Measurements from ENCODE around the gene KCNH2.

The KCNH2 gene

DNA sequence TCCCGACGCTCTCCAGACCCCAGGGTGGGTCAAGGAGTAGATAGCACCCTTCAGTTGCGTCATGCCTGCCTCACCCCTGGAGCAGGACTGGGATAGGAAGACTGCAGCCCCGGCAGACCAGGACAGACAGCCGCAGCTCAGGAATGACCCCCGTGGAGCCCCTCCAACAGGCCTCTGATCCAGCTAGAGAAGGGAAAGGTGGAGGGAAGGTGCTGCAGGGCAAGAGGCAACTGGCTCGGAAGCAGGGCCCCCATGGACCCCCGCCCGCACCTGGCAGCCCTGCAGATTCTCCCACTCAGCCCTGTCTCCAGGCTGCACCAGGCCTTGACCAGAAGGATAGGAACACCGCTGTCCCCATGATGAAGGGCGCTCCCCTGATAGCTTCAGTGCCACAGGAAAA, 7.7 kb downstream of the KCNH2 start:
- Histone ChIP-seq H3K4me3 (ENCODE audit: low read length) (no peak overlapping the region), H3K9me3 (ENCODE audit: insufficient read depth, low read depth, low read length) (no peaks in the 10 kb centered on the region), H3K27me3 (ENCODE audit: insufficient read depth, low read length) (peaks cover 13% of the 10 kb centered on the region), H3K27ac (ENCODE audit: low read length) (no peak overlapping the region), H3K36me3 (ENCODE audit: insufficient read depth, low read depth, low read length) (no peaks in the 10 kb centered on the region), H3K4me1 (ENCODE audit: insufficient read depth, low read length) (peaks cover 2% of the 10 kb centered on the region; the same call in 1 of the 2 replicates), H3K9ac (ENCODE audit: low read depth, low read length) (no peak overlapping the region)

DNA sequence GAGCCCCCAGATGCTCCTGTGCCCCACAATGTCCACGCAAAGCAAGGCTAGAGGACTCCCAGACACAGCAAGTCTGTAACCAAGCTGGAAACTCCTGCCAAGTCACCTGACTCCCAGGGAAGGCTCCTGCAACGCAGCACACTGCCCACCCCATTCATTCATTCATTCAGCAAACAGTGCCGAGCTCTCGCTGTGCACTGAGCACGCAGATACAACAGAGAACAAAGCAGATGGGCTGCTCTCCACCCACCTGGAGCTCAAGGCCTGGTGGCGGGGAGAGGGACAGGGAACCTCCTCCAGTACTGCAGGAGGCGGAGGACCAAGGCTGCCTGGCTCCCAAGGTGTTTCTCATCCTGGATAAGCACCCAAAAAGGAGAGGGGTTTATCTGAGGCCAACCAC, 8.6 kb downstream of the KCNH2 start:
- H3K27ac ChIP-seq (ENCODE audit: low read length) = no peak overlapping the region
- H3K9ac ChIP-seq (ENCODE audit: low read depth, low read length) = no peak overlapping the region
- H3K27me3 ChIP-seq (ENCODE audit: insufficient read depth, low read length) = peaks cover 5% of the 10 kb centered on the region; the same call in 1 of the 2 replicates

DNA sequence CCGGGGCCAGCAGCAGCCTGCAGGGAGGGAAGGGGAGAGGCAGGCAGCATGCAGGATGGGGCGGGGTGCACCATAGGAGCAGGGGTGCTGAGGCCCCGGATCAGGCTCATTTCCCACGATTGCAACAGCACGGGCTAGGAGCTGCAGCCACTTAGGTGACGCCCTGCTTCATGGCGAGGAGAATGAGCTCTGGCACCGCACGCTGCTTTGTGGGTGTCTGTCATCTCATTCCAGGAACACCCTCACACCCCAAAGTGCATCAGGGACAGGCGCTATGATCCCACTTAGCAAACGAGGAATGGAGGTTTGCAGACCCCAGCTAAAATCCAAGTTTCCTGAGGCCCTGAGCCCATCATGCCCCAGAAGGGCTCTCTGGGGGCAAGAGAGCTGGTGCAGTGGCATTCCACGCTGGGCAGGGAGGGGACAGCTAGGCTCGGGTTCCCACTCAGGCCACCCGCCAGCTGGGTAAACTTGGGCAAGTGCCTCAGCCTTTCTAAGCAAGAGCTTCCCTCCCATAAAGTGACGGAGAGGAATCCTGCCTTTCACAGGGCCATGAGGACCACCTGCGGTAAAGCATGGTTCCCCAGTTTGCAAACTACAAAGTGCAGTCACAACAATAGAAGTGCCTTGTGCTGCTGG, 9.3 kb downstream of the KCNH2 start:
- no peak overlapping the region for H3K27ac ChIP-seq (ENCODE audit: low read length)
- H3K9me3 ChIP-seq (ENCODE audit: insufficient read depth, low read depth, low read length) = no peaks in the 10 kb centered on the region
- H3K27me3 ChIP-seq (ENCODE audit: insufficient read depth, low read length) = 0 out of 2 replicates have a peak, but pooled peaks cover 5% of the 10 kb centered on the region
- H3K36me3 ChIP-seq (ENCODE audit: insufficient read depth, low read depth, low read length) = no peaks in the 10 kb centered on the region
- H3K4me1 ChIP-seq (ENCODE audit: insufficient read depth, low read length) = no peaks in the 10 kb centered on the region; the same call in 1 of the 2 replicates
- H3K4me3 ChIP-seq (ENCODE audit: low read length) = no peak overlapping the region
- H3K9ac ChIP-seq (ENCODE audit: low read depth, low read length) = no peak overlapping the region

More for the DNA sequence above, 8.6 kb downstream of the KCNH2 start:
- Histone ChIP-seq H3K36me3 (ENCODE audit: insufficient read depth, low read depth, low read length) (no peaks in the 10 kb centered on the region), H3K4me1 (ENCODE audit: insufficient read depth, low read length) (no peaks in the 10 kb centered on the region; the same call in 1 of the 2 replicates), H3K9me3 (ENCODE audit: insufficient read depth, low read depth, low read length) (no peaks in the 10 kb centered on the region), H3K4me3 (ENCODE audit: low read length) (no peak overlapping the region)

DNA sequence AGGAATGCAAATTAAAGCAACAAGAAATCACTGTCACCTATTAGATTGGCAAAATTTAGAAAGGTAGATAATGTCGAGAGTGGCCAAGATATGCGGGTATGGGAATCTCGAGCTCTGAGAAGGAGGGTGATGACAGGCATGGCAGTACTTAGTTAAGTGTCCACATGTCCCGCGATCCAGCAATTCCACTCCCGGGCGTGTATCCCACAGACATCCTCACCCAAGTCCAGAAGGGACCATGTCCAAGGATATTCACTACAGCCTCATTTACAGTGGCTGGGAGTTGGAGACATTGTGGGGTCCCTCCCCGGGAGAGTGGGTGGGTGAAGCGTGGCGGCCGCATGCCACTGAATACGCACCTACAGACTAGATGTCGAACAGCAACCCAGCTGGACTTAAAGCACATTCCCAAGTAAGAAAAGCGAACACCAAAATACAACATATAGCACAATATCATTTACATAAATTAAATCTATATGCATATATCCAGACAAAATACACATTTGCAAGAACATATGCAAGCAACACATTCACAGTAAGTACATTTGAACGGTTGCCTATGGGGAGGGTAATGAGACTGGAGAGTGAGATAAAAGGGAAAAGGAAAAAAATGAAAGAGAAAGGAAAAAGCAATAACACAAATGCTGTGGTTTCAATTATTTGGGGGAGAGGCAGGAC, 9.9 kb downstream of the KCNH2 start:
- no peak overlapping the region for H3K27ac ChIP-seq (ENCODE audit: low read length)
- H3K4me1 ChIP-seq (ENCODE audit: insufficient read depth, low read length) = no peaks in the 10 kb centered on the region; the same call in 1 of the 2 replicates
- H3K4me3 ChIP-seq (ENCODE audit: low read length) = no peak overlapping the region
- no peaks in the 10 kb centered on the region for H3K27me3 ChIP-seq (ENCODE audit: insufficient read depth, low read length)
- H3K9me3 ChIP-seq (ENCODE audit: insufficient read depth, low read depth, low read length) = no peaks in the 10 kb centered on the region
- no peak overlapping the region for H3K9ac ChIP-seq (ENCODE audit: low read depth, low read length)
- no peaks in the 10 kb centered on the region for H3K36me3 ChIP-seq (ENCODE audit: insufficient read depth, low read depth, low read length)

DNA sequence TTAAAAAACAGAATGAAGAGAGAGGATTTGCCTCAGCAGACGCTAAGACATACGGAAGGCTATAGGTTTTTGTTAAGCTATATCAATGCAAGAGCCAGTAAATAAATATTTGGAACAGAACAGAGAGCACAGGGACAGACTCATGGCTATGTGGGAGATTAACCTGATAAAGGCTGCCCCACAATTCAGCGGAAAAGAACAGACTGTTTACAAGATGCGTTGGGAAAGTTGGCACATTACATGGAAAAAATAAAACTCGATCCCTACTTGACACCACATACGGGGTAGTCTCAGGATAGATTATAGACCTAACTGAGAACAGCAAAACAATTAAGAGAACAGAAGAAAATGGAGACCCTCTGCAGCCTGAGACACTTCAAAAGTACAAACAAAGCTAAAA, 10.8 kb downstream of the KCNH2 start:
- no peak overlapping the region for H3K27ac ChIP-seq (ENCODE audit: low read length)
- no peaks in the 10 kb centered on the region for H3K27me3 ChIP-seq (ENCODE audit: insufficient read depth, low read length)
- no peaks in the 10 kb centered on the region for H3K9me3 ChIP-seq (ENCODE audit: insufficient read depth, low read depth, low read length)
- no peaks in the 10 kb centered on the region; the same call in 1 of the 2 replicates for H3K4me1 ChIP-seq (ENCODE audit: insufficient read depth, low read length)
- H3K36me3 ChIP-seq (ENCODE audit: insufficient read depth, low read depth, low read length) = no peaks in the 10 kb centered on the region
- no peak overlapping the region for H3K9ac ChIP-seq (ENCODE audit: low read depth, low read length)
- H3K4me3 ChIP-seq (ENCODE audit: low read length) = no peak overlapping the region

DNA sequence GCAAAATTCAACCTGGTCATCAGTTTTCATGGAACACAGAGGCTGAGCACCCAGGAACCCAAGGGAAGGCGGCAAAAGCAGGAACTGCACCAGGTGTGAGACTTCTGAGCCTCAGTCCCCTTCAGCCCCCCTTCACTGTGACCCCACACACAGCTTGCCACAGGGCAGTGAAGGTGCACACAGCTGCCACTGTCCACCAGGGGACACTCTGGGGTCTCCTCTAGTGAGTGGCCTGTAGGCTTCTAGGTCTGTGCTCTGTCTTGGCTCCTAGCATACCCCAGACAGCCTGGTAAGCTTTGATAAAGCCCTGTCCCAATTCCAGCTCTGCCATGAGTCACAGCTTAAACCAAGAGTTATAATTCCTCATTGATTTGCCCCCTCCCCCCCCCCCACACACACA, 12.1 kb downstream of the KCNH2 start:
- Histone ChIP-seq H3K27ac (ENCODE audit: low read length) (no peak overlapping the region), H3K4me1 (ENCODE audit: insufficient read depth, low read length) (no peaks in the 10 kb centered on the region; the same call in 1 of the 2 replicates), H3K4me3 (ENCODE audit: low read length) (no peak overlapping the region), H3K9ac (ENCODE audit: low read depth, low read length) (no peak overlapping the region), H3K36me3 (ENCODE audit: insufficient read depth, low read depth, low read length) (no peaks in the 10 kb centered on the region), H3K27me3 (ENCODE audit: insufficient read depth, low read length) (no peaks in the 10 kb centered on the region), H3K9me3 (ENCODE audit: insufficient read depth, low read depth, low read length) (no peaks in the 10 kb centered on the region)

DNA sequence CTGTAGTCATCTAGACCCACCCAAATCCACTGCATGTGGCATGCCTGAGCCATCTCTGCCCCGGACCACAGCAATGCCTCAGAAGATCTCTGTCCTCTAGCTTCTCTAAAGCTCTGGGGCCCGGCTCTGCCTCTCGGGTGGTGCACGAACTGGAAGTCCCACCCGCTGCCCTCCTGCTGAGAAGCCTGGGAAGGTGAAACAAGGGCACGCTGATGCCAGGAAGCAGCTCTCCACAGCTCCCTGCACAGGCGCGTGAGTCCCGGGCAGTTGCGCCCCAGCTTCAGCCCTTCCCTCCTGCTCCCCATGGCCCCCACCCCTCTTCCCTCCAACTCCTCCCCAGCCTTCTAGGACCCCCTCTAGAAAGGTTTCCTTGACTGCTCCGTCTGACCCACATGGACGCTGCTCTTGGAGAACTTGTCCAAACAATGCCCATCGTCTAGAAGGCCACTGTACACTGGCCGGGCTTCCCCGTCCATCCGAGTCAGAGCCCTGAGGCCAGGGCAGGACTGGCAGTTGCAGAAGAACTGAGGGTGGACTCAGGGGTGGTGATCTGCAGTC, 12.8 kb downstream of the KCNH2 start:
- no peaks in the 10 kb centered on the region for H3K36me3 ChIP-seq (ENCODE audit: insufficient read depth, low read depth, low read length)
- no peak overlapping the region for H3K9ac ChIP-seq (ENCODE audit: low read depth, low read length)
- H3K27me3 ChIP-seq (ENCODE audit: insufficient read depth, low read length) = no peaks in the 10 kb centered on the region
- H3K4me1 ChIP-seq (ENCODE audit: insufficient read depth, low read length) = no peaks in the 10 kb centered on the region; the same call in 1 of the 2 replicates
- no peak overlapping the region for H3K27ac ChIP-seq (ENCODE audit: low read length)
- H3K4me3 ChIP-seq (ENCODE audit: low read length) = no peak overlapping the region
- no peaks in the 10 kb centered on the region for H3K9me3 ChIP-seq (ENCODE audit: insufficient read depth, low read depth, low read length)

DNA sequence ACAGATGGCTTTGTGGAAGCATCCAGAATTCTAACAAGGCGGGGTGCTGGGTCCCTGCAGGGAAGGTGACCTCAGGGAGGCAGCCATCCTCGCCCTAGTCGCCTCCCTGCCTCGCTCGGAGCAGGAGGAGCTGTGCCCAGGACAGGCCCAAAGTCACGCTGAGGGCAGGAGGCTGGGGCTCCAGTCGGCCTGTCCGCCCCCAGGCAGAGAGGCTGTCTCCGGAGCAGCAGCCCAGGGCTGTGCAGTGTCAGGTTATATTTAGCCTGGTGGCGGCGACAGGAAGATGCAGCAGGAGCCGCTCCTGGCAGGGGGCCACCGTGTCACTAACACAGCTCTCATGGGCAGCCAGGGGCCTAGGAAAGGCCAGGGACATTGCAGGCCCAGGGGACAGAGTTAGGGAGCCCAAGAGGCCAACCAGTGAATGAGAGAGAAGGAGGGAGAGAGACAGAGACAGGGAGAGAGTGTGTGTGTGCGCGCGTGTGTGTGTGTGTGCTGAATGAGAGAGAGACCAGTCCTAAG, 13.5 kb downstream of the KCNH2 start:
- H3K27ac ChIP-seq (ENCODE audit: low read length) = no peak overlapping the region

DNA sequence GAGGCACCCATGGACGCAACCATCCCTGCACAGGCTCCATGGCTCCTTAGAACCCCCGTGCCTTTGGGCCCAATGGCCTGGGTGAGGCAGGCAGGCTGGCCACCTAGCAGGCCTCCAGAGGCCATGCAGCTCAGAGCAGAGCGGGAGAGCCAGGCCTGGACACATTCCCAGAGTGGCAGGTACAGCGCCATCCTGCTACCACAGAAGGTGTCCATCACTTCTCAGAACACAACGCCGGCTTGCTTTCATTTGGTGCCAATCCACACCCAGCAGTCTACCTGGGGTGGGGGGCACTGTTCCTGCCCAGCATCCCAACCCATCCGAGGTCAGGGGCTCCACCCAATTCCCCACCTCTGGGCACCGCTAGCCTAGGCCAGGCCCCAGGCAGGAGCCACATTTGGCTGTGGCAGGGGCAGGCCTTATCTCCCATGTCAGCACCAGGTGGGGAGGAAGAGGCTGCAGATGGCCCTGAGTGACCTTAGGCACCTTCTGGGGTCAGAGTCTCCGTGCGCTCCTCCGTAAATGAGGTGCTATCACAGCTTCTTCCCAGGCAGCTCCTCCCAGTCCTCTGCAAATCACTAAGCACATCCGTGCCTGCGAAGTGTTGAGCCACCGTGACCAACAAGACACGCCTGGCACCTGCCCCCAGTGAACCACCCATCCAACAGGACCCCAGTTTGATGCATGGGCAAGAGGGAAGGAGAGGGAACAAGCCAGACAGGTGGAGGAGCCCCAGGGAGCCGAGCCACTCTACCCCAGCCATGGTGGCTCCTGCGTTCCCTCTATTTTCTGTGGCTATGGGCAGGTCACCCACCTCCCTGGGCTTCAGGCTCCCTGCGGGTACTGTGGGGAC, 14.2 kb downstream of the KCNH2 start:
- H3K27me3 ChIP-seq (ENCODE audit: insufficient read depth, low read length) = no peaks in the 10 kb centered on the region
- H3K36me3 ChIP-seq (ENCODE audit: insufficient read depth, low read depth, low read length) = no peaks in the 10 kb centered on the region
- no peaks in the 10 kb centered on the region; the same call in 1 of the 2 replicates for H3K4me1 ChIP-seq (ENCODE audit: insufficient read depth, low read length)
- no peaks in the 10 kb centered on the region for H3K9me3 ChIP-seq (ENCODE audit: insufficient read depth, low read depth, low read length)
- H3K9ac ChIP-seq (ENCODE audit: low read depth, low read length) = no peak overlapping the region
- no peak overlapping the region for H3K27ac ChIP-seq (ENCODE audit: low read length)
- no peak overlapping the region for H3K4me3 ChIP-seq (ENCODE audit: low read length)

More for the DNA sequence above, 13.5 kb downstream of the KCNH2 start:
- no peaks in the 10 kb centered on the region for H3K27me3 ChIP-seq (ENCODE audit: insufficient read depth, low read length)
- H3K9ac ChIP-seq (ENCODE audit: low read depth, low read length) = no peak overlapping the region
- H3K4me3 ChIP-seq (ENCODE audit: low read length) = no peak overlapping the region
- no peaks in the 10 kb centered on the region; the same call in 1 of the 2 replicates for H3K4me1 ChIP-seq (ENCODE audit: insufficient read depth, low read length)
- no peaks in the 10 kb centered on the region for H3K9me3 ChIP-seq (ENCODE audit: insufficient read depth, low read depth, low read length)
- H3K36me3 ChIP-seq (ENCODE audit: insufficient read depth, low read depth, low read length) = no peaks in the 10 kb centered on the region

DNA sequence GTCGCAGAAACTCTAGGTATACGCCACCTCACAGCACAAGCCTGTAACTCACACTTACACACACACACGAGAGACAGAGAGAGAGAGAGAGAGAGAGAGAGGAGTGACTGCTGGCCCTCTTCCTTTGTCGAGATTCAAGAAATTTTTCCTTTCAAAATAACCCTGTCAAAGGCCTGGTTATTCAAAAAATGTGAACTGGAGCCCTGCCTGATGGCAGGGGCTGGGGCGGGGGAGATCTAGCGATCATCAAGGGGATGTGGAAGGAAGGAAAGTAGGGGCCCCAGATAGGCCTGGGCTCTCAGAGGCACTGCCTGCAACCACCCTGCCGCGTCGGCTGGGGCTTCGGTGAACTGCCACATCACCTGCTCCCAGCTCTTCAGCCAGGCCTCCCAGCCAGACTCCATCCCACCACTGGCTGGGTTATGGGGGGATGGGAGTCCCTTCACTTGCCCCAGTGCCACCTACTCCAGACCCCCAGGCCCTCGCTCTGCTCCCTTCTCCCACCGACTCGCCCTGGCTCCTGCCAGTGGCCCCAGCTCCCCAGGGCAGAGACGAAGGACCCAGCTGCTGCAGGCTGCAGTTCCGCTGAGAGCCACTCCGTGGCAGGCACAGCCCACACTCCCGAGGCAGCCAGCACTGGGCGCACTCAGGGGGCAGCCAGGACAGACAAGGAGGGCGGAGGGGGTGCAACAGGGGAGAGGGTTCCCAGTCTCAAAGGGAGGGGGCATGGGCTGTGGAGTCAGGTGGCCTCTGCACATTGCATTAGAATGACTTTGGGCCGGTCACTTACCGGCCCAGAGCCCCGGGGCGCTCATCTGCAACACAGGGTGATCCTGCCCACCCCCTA, 15.3 kb downstream of the KCNH2 start:
- Histone ChIP-seq H3K27ac (ENCODE audit: low read length) (no peak overlapping the region), H3K9me3 (ENCODE audit: insufficient read depth, low read depth, low read length) (no peaks in the 10 kb centered on the region), H3K4me3 (ENCODE audit: low read length) (no peak overlapping the region), H3K36me3 (ENCODE audit: insufficient read depth, low read depth, low read length) (no peaks in the 10 kb centered on the region), H3K4me1 (ENCODE audit: insufficient read depth, low read length) (no peaks in the 10 kb centered on the region; the same call in 1 of the 2 replicates), H3K27me3 (ENCODE audit: insufficient read depth, low read length) (no peaks in the 10 kb centered on the region), H3K9ac (ENCODE audit: low read depth, low read length) (no peak overlapping the region)

DNA sequence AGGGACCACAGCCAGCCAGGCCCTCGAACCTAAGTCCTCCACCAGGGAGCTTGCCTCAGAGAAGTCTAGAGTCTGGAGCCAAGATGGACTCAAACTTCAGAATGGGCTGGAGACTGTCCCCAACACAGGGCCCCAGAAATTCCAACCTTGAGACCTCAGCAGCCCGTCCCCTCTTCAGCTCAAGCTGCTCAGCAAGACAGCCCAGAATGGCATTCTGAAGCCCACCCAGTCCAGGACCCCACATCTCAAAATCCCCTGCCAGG, 15.9 kb downstream of the KCNH2 start:
- H3K36me3 ChIP-seq (ENCODE audit: insufficient read depth, low read depth, low read length) = no peaks in the 10 kb centered on the region
- H3K27me3 ChIP-seq (ENCODE audit: insufficient read depth, low read length) = no peaks in the 10 kb centered on the region
- no peaks in the 10 kb centered on the region for H3K9me3 ChIP-seq (ENCODE audit: insufficient read depth, low read depth, low read length)
- no peak overlapping the region for H3K4me3 ChIP-seq (ENCODE audit: low read length)
- H3K9ac ChIP-seq (ENCODE audit: low read depth, low read length) = no peak overlapping the region
- H3K4me1 ChIP-seq (ENCODE audit: insufficient read depth, low read length) = no peaks in the 10 kb centered on the region; the same call in 1 of the 2 replicates
- no peak overlapping the region for H3K27ac ChIP-seq (ENCODE audit: low read length)
